Endothelial cell of umbilical vein (primary cell): ENCODE results near the gene TBL3. TPM values are rescaled to one million over a fixed set of nuclear protein-coding genes. Genes with fewer than 3 reads are reported as not detected.

Experiments
- BruUV-seq: library from RNA; stranded (reverse); fragments of 400-500 nt; replicated peaks from 2 replicates; lab custom pipeline; 2021; lab: Mats Ljungman, UMichigan
- CTCF ChIA-PET: fragments of 300-600, 350-600 bp; sonication (Branson Sonifier 250); formaldehyde crosslinking; loops from one replicate; lab custom pipeline; 2021; ENCODE audit warnings: antibody characterized with exemption, inconsistent platforms; lab: Charles Lee
- POLR2A ChIA-PET: fragments of 300-600, 350-600 bp; sonication (Branson Sonifier 250); formaldehyde crosslinking; loops from one replicate; lab custom pipeline; 2021; ENCODE audit warnings: antibody characterized with exemption, inconsistent platforms; lab: Charles Lee
- DNase-seq: peaks from one replicate; pipeline ENCODE4 v3.0.0-alpha.2; 2011; ENCODE audit warnings: low read depth, low spot score
- FAIRE-seq: peaks from 2 replicates; lab custom pipeline; 2011; peaks lifted over from hg19 to GRCh38; lab: Jason Lieb, UNC
- H2AFZ ChIP-seq: 2 replicates; pipeline ENCODE4 v1.6.0; 2012; ENCODE audit warnings: low read depth, low read length, control low read depth, inconsistent platforms
- H3K27ac ChIP-seq: 2 replicates; pipeline ENCODE4 v1.5.1; 2011; ENCODE audit warnings: low read depth, mild to moderate bottlenecking, control low read depth, low read length, moderate library complexity; ENCODE audit not compliant: insufficient read depth
- H3K27me3 ChIP-seq, 2 experiments: 2 replicates each; pipeline versions ENCODE4 v1.6.0 to v1.6.1; 2011; ENCODE audit warnings: low read length in 2 of 2, mixed read lengths in 1 of 2; ENCODE audit not compliant: control insufficient read depth in 2 of 2, insufficient read depth in 2 of 2
- H3K36me3 ChIP-seq, 2 experiments: 2 replicates in 1 of 2; 3 replicates in 1 of 2; pipeline ENCODE4 v1.5.1; 2011; ENCODE audit warnings: low read length in 2 of 2, mild to moderate bottlenecking in 1 of 2, moderate library complexity in 1 of 2; ENCODE audit not compliant: control insufficient read depth in 2 of 2, insufficient read depth in 2 of 2; ENCODE audit errors: extremely low read depth in 1 of 2
- H3K4me1 ChIP-seq: 3 replicates; pipeline ENCODE4 v1.5.1; 2011; ENCODE audit warnings: mild to moderate bottlenecking, low read length; ENCODE audit not compliant: control insufficient read depth, insufficient read depth; ENCODE audit errors: extremely low read depth
- H3K4me2 ChIP-seq: 2 replicates; pipeline ENCODE4 v1.6.1; 2011; ENCODE audit warnings: low read length, control low read depth, mixed read lengths; ENCODE audit not compliant: insufficient read depth
- H3K4me3 ChIP-seq, 3 experiments: fragments of 200-600 bp in 1 of 3; sonication (generic), shearing (Covaris generic) in 1 of 3; replicated peaks in 1 of 3; 2 replicates each; pipeline ENCODE4 v1.5.1; 2011 to 2016; ENCODE audit warnings: control low read depth in 3 of 3, low read length in 3 of 3, mild to moderate bottlenecking in 2 of 3, inconsistent platforms in 1 of 3, low read depth in 1 of 3, moderate library complexity in 1 of 3; ENCODE audit not compliant: insufficient read depth in 1 of 3
- H3K79me2 ChIP-seq: 2 replicates; pipeline ENCODE4 v1.6.0; 2012; ENCODE audit warnings: low read length, inconsistent platforms; ENCODE audit not compliant: control insufficient read depth, insufficient read depth
- H3K9ac ChIP-seq: replicated peaks from 2 replicates; pipeline ENCODE3; 2011; ENCODE audit warnings: low read length, control low read depth; ENCODE audit not compliant: insufficient read depth; ENCODE audit errors: extremely low read depth
- H3K9me1 ChIP-seq: replicated peaks from 3 replicates; pipeline ENCODE4 v1.6.0; 2011; ENCODE audit warnings: mild to moderate bottlenecking, low read length; ENCODE audit not compliant: control insufficient read depth, insufficient read depth; ENCODE audit errors: extremely low read depth
- H3K9me3 ChIP-seq: replicated peaks from 2 replicates; pipeline ENCODE4 v1.5.1; 2012; ENCODE audit warnings: low read length, inconsistent platforms; ENCODE audit not compliant: control insufficient read depth, insufficient read depth
- H4K20me1 ChIP-seq: replicated peaks from 2 replicates; pipeline ENCODE3; 2011; ENCODE audit warnings: mild to moderate bottlenecking, low read length; ENCODE audit not compliant: control insufficient read depth, insufficient read depth; ENCODE audit errors: extremely low read depth
- CTCF ChIP-seq, 2 donors: IDR thresholded peaks; 1 replicate in 1 of 2; 2 replicates in 1 of 2; pipeline ENCODE4 v1.5.1; 2011; ENCODE audit warnings: low read length in 2 of 2, mild to moderate bottlenecking in 2 of 2, moderate library complexity in 2 of 2, control low read depth in 1 of 2, inconsistent platforms in 1 of 2, low read depth in 1 of 2; ENCODE audit not compliant: insufficient read depth in 1 of 2; ENCODE audit errors: extremely low read depth in 1 of 2
- EZH2 ChIP-seq: IDR thresholded peaks from 2 replicates; pipeline ENCODE4 v1.6.1; 2012; ENCODE audit warnings: borderline replicate concordance, low read depth, mild to moderate bottlenecking, moderate library complexity, low read length, inconsistent platforms; ENCODE audit not compliant: severe bottlenecking
- FOS ChIP-seq: IDR thresholded peaks from 2 replicates; pipeline ENCODE4 v1.6.1; 2011; ENCODE audit warnings: mild to moderate bottlenecking, low read length, moderate library complexity, borderline replicate concordance; ENCODE audit not compliant: insufficient read depth
- GATA2 ChIP-seq: IDR thresholded peaks from 2 replicates; pipeline ENCODE4 v1.7.0; 2011; ENCODE audit warnings: low read depth, mild to moderate bottlenecking, moderate library complexity, mixed read lengths, low read length; ENCODE audit not compliant: insufficient read length, insufficient read depth
- JUN ChIP-seq: IDR thresholded peaks from 2 replicates; pipeline ENCODE4 v1.6.1; 2011; ENCODE audit warnings: borderline replicate concordance, low read depth; ENCODE audit not compliant: insufficient read length, insufficient read depth
- MYC ChIP-seq: IDR thresholded peaks from one replicate; pipeline ENCODE4 v1.6.1; 2011; ENCODE audit warnings: mild to moderate bottlenecking, low read depth, low read length
- POLR2A ChIP-seq: IDR thresholded peaks from 2 replicates; pipeline ENCODE4 v1.6.1; 2012; ENCODE audit warnings: low read depth, mild to moderate bottlenecking, control low read depth, low read length
- POLR2AphosphoS5 ChIP-seq: IDR thresholded peaks from 2 replicates; pipeline ENCODE4 v1.6.1; 2012; ENCODE audit warnings: low read depth, mild to moderate bottlenecking, control low read depth, low read length, moderate library complexity; ENCODE audit not compliant: insufficient read depth
- dilution Hi-C: fragments of 300-500 bp; cut with MboI; formaldehyde crosslinking; loops from one replicate; pipeline ENCODE4 v1.15.0; 2019; ENCODE audit warnings: low sequenced_read_pairs; ENCODE audit not compliant: extremely low pct_ligation_motif_present
- intact Hi-C: fragments of 100-400 bp; cut with micrococcal nuclease; formaldehyde crosslinking; loops from one replicate; pipeline ENCODE4 v1.10.0; 2022
- polyA plus RNA-seq, 4 experiments: library from polyadenylated mRNA; depleted of rRNA in 3 of 4; stranded (reverse) in 3 of 4; unstranded in 1 of 4; fragments of >200 nt; gene quantifications; 2 replicates each; pipeline versions ENCODE4 v1.2.1 to v1.2.3, GENCODE V29; 2011 to 2012; ENCODE audit warnings: missing spikeins in 1 of 4
- total RNA-seq: library from RNA; stranded (reverse); gene quantifications from 2 replicates; pipeline ENCODE4 v1.2.3, GENCODE V29; 2021
- TF ChIP-seq, protein P1 (sequence below): IDR thresholded peaks from 2 replicates; pipeline ENCODE4 v1.6.1; 2011; ENCODE audit not compliant: insufficient read depth, insufficient read length

Gene TBL3
- total and polyA plus RNA-seq, 2 donors (not counting 3 experiments of a cell fraction or from before 2014, with no cell fraction given) = 42.2 to 77.1 TPM

GRCh38 chr16:2001456-2002355, 29.9 kb downstream of the TBL3 start:
- BruUV-seq = no TSS peak
- FAIRE-seq = no peak
- H3K79me2 ChIP-seq = peaks cover 41% of the 10 kb centered on the region

More at GRCh38 chr16:2001456-2002355, 29.9 kb downstream of the TBL3 start:
- intact Hi-C loops = no loop called here
- Histone ChIP-seq H3K9ac (no peak overlapping the region), H3K36me3 (peaks cover 0 to 50% of the 10 kb centered on the region in 2 experiments), H3K27me3 (no peaks in the 10 kb centered on the region), H4K20me1 (no peaks in the 10 kb centered on the region), H3K4me1 (peaks cover 22% of the 10 kb centered on the region), H3K4me2 (no peak overlapping the region), H3K9me1 (no peaks in the 10 kb centered on the region), H3K27ac (no peak overlapping the region), H3K9me3 (no peaks in the 10 kb centered on the region), H2AFZ (no peak overlapping the region), H3K4me3 (no peak overlapping the region)
- dilution Hi-C loops = no loop called here
- POLR2A ChIA-PET = no interaction called here
- DNase-seq = no peak
- no peak for TF ChIP-seq MYC
- TF ChIP-seq, protein P1, sequence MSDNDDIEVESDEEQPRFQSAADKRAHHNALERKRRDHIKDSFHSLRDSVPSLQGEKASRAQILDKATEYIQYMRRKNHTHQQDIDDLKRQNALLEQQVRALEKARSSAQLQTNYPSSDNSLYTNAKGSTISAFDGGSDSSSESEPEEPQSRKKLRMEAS = no peak
- TF ChIP-seq GATA2 = no peak
- TF ChIP-seq JUN = no peak
- no peak for TF ChIP-seq POLR2A
- TF ChIP-seq POLR2AphosphoS5 = no peak
- TF ChIP-seq EZH2 = no peak
- no peak for TF ChIP-seq CTCF (IDR thresholded peaks at IDR 0.05; ENCODE audit: extremely low read depth in 1 of 2, insufficient read depth in 1 of 2, low read depth in 1 of 2, low read length in 2 of 2)
- TF ChIP-seq FOS = no peak
- CTCF ChIA-PET = interaction anchor here (0.6 to 3.1 kb wide), 3 partner anchors 9 to 139 kb away, joined by 5 to 23 read pairs (median 12); no protein-coding TSS in a partner anchor
